HFFc6 (cell line): ENCODE data around the gene GBX1. TPM values are rescaled to one million over a fixed set of nuclear protein-coding genes. Genes with fewer than 3 reads are reported as not detected.

Experiments
- DNase-seq: peaks from one replicate; pipeline ENCODE4 v3.0.0-alpha.2; 2018
- H3K27ac Mint-ChIP-seq: 2 replicates; pipeline ENCODE4 v1.8.0; 2020; ENCODE audit warnings: mild to moderate bottlenecking, mixed read lengths
- H3K27me3 Mint-ChIP-seq: 2 replicates; pipeline ENCODE4 v1.8.0; 2021; ENCODE audit warnings: mild to moderate bottlenecking, moderate library complexity, mixed read lengths; ENCODE audit not compliant: insufficient read depth
- H3K36me3 Mint-ChIP-seq: 2 replicates; pipeline ENCODE4 v1.8.0; 2021; ENCODE audit warnings: low read depth, mixed read lengths
- H3K4me1 Mint-ChIP-seq: 2 replicates; pipeline ENCODE4 v1.8.0; 2020; ENCODE audit warnings: low read depth, mixed read lengths
- H3K4me3 Mint-ChIP-seq: 2 replicates; pipeline ENCODE4 v1.8.0; 2020; ENCODE audit warnings: mild to moderate bottlenecking, moderate library complexity, mixed read lengths
- H3K9me3 Mint-ChIP-seq: 2 replicates; pipeline ENCODE4 v1.8.0; 2020; ENCODE audit warnings: mild to moderate bottlenecking, mixed read lengths
- total RNA-seq, 6 experiments: library from RNA; stranded (reverse); fragmentation: NEBNext Ultra II Directional; extraction: Animal tissue kit (Norgen Biotek cat#: 25700); gene quantifications; 2 replicates in 1 of 6; 3 replicates in 5 of 6; pipeline ENCODE4 v1.2.3, GENCODE V29; 2021
- TF ChIP-seq, protein P1 (sequence below): fragments of 200-600 bp; sonication (generic); IDR thresholded peaks from 2 replicates; pipeline ENCODE4 v1.5.0; 2021; ENCODE audit warnings: antibody characterized with exemption, mild to moderate bottlenecking

The GBX1 gene
- total RNA-seq, 6 experiments from 2014 or later = not detected

DNA sequence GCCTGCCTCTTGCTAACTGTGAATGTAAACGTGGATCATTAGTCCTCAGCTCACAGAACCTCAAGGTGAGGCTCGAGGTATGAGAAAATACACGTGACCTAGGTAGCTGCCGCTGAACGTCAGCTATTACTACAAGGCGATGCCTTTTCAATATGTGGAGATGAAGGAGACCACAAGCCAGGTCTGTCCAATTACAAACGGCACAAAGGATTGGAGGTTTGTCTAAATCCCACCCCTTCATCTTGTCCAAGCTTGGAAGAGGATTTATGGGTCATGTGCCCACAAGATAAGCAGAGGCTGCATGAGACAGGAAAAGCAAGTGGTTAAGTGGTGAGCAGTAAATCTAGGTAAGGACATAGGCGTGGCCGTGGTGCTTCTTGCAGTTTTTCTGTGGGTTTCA, 39.4 kb upstream of the GBX1 start:
- Mint-ChIP-seq H3K4me1 (no peaks in the 10 kb centered on the region), H3K9me3 (no peaks in the 10 kb centered on the region), H3K27ac (no peak overlapping the region), H3K27me3 (peaks cover 40% of the 10 kb centered on the region), H3K36me3 (no peaks in the 10 kb centered on the region), H3K4me3 (no peak overlapping the region)
- TF ChIP-seq, protein P1, sequence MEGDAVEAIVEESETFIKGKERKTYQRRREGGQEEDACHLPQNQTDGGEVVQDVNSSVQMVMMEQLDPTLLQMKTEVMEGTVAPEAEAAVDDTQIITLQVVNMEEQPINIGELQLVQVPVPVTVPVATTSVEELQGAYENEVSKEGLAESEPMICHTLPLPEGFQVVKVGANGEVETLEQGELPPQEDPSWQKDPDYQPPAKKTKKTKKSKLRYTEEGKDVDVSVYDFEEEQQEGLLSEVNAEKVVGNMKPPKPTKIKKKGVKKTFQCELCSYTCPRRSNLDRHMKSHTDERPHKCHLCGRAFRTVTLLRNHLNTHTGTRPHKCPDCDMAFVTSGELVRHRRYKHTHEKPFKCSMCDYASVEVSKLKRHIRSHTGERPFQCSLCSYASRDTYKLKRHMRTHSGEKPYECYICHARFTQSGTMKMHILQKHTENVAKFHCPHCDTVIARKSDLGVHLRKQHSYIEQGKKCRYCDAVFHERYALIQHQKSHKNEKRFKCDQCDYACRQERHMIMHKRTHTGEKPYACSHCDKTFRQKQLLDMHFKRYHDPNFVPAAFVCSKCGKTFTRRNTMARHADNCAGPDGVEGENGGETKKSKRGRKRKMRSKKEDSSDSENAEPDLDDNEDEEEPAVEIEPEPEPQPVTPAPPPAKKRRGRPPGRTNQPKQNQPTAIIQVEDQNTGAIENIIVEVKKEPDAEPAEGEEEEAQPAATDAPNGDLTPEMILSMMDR = no peak
- DNase-seq = no peak

DNA sequence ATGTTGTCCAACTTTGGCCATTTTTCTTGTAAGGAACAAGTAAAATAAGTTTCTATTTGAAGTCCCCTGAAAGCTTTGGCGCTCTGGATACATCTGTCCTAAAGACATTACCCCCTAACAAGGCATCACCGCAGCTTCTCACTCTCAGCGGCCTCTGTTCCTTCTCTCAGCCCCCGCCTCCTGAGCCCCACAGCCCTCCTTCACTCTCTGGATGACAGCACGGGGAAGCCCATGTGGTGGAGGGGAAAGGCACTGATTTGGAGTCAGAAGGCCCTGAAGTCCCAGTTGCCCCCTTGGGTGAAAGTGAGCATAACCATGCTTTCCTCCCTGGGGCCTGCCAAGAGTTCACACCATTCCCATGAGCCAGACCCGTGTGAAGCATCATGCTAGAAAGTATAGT, 38.2 kb upstream of the GBX1 start:
- Mint-ChIP-seq H3K9me3 (no peaks in the 10 kb centered on the region), H3K27me3 (peaks cover 43% of the 10 kb centered on the region), H3K4me3 (no peak overlapping the region), H3K27ac (no peak overlapping the region), H3K4me1 (no peaks in the 10 kb centered on the region), H3K36me3 (no peaks in the 10 kb centered on the region)
- TF ChIP-seq, protein P1 = no peak
- DNase-seq = no peak

DNA sequence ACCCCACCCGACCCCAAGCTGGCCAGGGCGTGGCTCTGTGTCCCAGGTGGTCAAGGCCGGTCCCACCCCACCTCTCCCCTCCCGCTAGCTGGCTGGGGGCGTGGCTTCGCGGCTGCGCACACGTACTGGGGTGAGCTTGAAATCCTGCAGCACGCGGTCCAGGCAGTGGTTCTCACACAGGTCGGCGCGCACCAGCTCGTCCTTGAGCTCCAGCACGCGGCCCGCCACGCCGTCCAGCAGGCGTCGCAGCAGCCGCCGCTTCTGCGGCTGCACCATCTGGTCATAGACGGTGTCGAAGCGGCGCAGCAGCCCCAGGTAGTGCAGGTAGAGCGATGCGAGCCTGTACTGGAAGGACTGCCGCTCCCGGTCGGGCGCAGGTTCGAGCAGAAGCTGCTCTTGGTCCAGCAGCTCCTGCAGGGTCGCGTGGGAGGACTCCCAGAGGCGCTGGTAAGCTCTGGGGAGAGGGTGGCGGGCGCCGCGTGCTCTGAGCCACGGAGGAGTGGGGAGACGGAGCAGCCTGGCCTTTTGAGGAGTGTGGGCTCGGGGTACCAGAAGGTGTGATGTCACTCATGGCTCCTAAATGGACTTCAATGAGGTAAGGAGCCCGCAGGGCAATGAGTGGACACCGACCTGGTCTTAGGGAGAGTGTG, 37.0 kb upstream of the GBX1 start:
- H3K4me3 Mint-ChIP-seq = no peak overlapping the region
- no peak overlapping the region for H3K27ac Mint-ChIP-seq
- DNase-seq = no peak
- no peaks in the 10 kb centered on the region for H3K4me1 Mint-ChIP-seq
- no peaks in the 10 kb centered on the region for H3K36me3 Mint-ChIP-seq
- H3K9me3 Mint-ChIP-seq = no peaks in the 10 kb centered on the region
- TF ChIP-seq, protein P1 = no peak
- peaks cover 50% of the 10 kb centered on the region for H3K27me3 Mint-ChIP-seq

DNA sequence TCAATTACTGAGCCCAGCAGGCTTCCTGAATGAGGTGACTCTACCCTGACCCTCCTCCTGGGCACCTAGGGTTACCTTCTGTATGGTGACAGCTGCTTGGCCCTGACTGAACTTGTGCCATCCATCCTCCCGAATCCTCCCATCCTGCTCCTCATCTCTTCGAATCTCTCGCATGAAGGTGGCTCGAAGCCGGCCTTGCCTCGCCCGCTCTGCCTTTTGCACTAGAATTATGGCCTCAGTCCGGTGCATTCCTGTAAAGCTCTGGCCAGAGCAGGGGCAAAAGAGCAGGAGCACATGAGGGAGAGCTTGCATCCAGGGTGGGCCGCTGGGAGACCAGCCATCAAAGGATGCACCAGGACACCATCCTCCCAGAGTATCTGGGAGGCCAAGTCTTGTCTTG, 35.3 kb upstream of the GBX1 start:
- Mint-ChIP-seq H3K27me3 (peaks cover 48% of the 10 kb centered on the region), H3K9me3 (no peaks in the 10 kb centered on the region), H3K36me3 (no peaks in the 10 kb centered on the region), H3K4me3 (no peak overlapping the region), H3K27ac (no peak overlapping the region), H3K4me1 (no peaks in the 10 kb centered on the region)
- TF ChIP-seq, protein P1 = no peak
- no peak for DNase-seq

DNA sequence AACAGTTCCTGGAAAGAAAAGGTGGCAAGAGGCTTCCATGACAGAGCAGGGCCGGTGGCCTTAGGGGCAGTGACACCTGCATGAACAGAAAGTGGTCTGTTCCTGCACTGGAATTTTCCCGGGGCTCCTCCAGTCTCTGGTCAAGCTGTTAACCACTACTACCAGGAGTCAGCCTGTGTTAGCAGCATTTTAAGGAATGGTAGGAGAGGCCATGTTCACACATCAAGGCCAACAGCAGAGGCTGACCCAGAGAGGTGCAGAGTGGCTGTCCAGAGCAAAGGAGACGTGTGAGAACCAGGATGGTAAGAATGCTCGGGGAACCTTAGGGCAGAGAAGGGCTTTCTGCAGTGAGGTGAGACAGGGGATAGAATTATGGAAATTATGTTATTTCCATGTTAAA, 34.3 kb upstream of the GBX1 start:
- no peak overlapping the region for H3K27ac Mint-ChIP-seq
- TF ChIP-seq, protein P1 = no peak
- no peaks in the 10 kb centered on the region for H3K36me3 Mint-ChIP-seq
- no peak for DNase-seq
- peaks cover 48% of the 10 kb centered on the region for H3K27me3 Mint-ChIP-seq
- H3K4me1 Mint-ChIP-seq = no peaks in the 10 kb centered on the region
- H3K4me3 Mint-ChIP-seq = no peak overlapping the region
- H3K9me3 Mint-ChIP-seq = no peaks in the 10 kb centered on the region

DNA sequence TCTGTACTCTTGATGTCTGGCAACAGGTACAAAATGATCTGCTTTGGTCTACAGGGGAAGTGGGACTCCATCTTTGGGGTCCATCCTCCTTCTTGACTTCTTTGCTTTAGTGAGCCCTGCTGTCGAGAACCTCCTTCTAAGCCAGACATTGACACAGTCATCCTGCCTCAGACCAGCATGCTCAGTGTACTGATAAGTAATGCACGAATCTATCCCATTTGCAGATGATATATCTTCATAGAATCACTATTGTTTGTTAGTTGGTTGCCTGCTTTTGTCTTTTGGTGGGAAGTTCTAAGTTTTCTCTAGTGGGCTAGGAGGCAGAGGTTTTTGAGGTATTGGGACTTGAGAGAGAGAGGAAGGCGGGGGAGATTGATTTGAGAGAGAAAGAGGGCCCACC, 33.9 kb upstream of the GBX1 start:
- Mint-ChIP-seq H3K36me3 (no peaks in the 10 kb centered on the region), H3K9me3 (no peaks in the 10 kb centered on the region), H3K27ac (no peak overlapping the region), H3K4me3 (no peak overlapping the region), H3K27me3 (peaks cover 48% of the 10 kb centered on the region), H3K4me1 (no peaks in the 10 kb centered on the region)
- no peak for DNase-seq
- TF ChIP-seq, protein P1 = no peak
